Measurements from ENCODE around the gene SUMO2. TPM values are rescaled to one million over a fixed set of nuclear protein-coding genes. Genes with fewer than 3 reads are reported as not detected.
A peak's percentile ranks its signal among the peaks of the same experiment; 100 is the strongest.
"Not testable (repeated sequence)": the region's sequence is repeated elsewhere in the genome, so short reads cannot be mapped to it uniquely, and the experiment has no call there.

The SUMO2 gene
- total and polyA plus RNA-seq, 2 experiments from 2014 or later: 139 to 890 TPM

DNA sequence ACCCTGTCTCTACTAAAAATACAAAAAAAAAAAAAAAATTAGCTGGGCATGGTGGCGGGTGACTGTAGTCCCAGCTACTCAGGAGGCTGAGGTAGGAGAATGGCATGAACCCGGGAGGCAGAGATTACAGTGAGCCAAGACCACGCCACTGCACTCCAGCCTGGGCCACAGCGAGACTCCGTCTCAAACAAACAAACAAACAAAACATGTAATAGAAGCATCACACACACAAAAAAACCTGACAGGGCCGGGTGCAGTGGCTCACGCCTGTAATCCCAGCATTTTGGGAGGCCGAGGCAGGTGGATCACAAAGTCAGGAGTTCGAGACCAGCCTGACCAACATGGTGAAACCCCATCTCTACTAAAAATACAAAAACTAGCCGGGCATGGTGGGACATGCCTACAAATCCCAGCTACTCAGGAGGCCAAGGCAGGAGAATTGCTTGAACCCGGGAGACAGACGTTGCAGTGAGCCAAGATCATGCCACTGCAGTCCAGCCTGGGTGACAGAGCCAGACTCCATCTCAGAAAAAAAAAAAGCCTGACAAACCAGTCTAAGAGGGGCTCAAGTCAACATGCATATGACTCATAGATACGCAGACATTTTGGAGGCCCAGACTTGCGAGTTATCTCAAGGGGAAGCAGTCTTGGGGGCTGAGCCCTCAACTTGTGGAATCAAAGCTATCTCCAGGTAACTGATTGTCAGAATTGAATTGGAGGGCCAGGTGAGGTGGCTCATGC lies 49.0 kb downstream of the SUMO2 start:
- H3K4me3 ChIP-seq; DNase-seq (ENCODE audit: low spot score); H3K27me3 ChIP-seq (ENCODE audit: insufficient read depth); H3K9me2 ChIP-seq (ENCODE audit: insufficient read depth); H3K4me3 Mint-ChIP-seq; H3K9me3 Mint-ChIP-seq; H3K4me1 Mint-ChIP-seq; H3K79me2 ChIP-seq (replicated peaks; ENCODE audit: insufficient read depth); H2AFZ ChIP-seq; H3K4me2 ChIP-seq; ATAC-seq: not testable (repeated sequence)
- TF ChIP-seq POLR2AphosphoS5 (IDR thresholded peaks at IDR 0.05; ENCODE audit: low read depth): 0 out of 2 replicates have a peak, but pooled peaks have one; percentile 17
- H3K4me1 ChIP-seq (ENCODE audit: insufficient read depth): peaks cover 14% of the 10 kb centered on the region
- H3K27ac ChIP-seq (ENCODE audit: low read depth): peak overlapping the region; percentile 92
- peaks cover 77% of the 10 kb centered on the region for H3F3A ChIP-seq (replicated peaks; ENCODE audit: low read depth)
- Mint-ChIP-seq H3K27me3 (ENCODE audit: insufficient read depth, low read depth, poor library complexity) (peaks cover 30% of the 10 kb centered on the region), H3K36me3 (ENCODE audit: low read depth) (peaks cover 57% of the 10 kb centered on the region), H3K27ac (peak overlapping the region; percentile 82)
- H4K20me1 ChIP-seq (replicated peaks; ENCODE audit: insufficient read depth): peaks cover 31% of the 10 kb centered on the region
- peaks cover 19% of the 10 kb centered on the region for H3K36me3 ChIP-seq (ENCODE audit: insufficient read depth)

GRCh38 chr17:75133001-75133400 lies 49.8 kb downstream of the SUMO2 start:
- no peak for TF ChIP-seq CTCF (conservative IDR thresholded peaks at IDR 0.05; ENCODE audit: low read depth in 2 of 2)
- TF ChIP-seq, protein P1, sequence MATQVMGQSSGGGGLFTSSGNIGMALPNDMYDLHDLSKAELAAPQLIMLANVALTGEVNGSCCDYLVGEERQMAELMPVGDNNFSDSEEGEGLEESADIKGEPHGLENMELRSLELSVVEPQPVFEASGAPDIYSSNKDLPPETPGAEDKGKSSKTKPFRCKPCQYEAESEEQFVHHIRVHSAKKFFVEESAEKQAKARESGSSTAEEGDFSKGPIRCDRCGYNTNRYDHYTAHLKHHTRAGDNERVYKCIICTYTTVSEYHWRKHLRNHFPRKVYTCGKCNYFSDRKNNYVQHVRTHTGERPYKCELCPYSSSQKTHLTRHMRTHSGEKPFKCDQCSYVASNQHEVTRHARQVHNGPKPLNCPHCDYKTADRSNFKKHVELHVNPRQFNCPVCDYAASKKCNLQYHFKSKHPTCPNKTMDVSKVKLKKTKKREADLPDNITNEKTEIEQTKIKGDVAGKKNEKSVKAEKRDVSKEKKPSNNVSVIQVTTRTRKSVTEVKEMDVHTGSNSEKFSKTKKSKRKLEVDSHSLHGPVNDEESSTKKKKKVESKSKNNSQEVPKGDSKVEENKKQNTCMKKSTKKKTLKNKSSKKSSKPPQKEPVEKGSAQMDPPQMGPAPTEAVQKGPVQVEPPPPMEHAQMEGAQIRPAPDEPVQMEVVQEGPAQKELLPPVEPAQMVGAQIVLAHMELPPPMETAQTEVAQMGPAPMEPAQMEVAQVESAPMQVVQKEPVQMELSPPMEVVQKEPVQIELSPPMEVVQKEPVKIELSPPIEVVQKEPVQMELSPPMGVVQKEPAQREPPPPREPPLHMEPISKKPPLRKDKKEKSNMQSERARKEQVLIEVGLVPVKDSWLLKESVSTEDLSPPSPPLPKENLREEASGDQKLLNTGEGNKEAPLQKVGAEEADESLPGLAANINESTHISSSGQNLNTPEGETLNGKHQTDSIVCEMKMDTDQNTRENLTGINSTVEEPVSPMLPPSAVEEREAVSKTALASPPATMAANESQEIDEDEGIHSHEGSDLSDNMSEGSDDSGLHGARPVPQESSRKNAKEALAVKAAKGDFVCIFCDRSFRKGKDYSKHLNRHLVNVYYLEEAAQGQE (IDR thresholded peaks at IDR 0.05; ENCODE audit: unreplicated experiment): no peak
- no peak for TF ChIP-seq ZNF462 (CRISPR knock-in tag; IDR thresholded peaks at IDR 0.05)
- Mint-ChIP-seq H3K4me3 (peak overlapping the region; percentile 91; the same call in 1 of the 3 replicates), H3K4me1 (peaks cover 10% of the 10 kb centered on the region), H3K27ac (no peak overlapping the region), H3K36me3 (ENCODE audit: low read depth) (peaks cover 52% of the 10 kb centered on the region), H3K27me3 (ENCODE audit: insufficient read depth, low read depth, poor library complexity) (peaks cover 30% of the 10 kb centered on the region), H3K9me3 (no peaks in the 10 kb centered on the region)
- H3K9me2 ChIP-seq (ENCODE audit: insufficient read depth): no peaks in the 10 kb centered on the region
- ATAC-seq (no peak), DNase-seq (ENCODE audit: low spot score) (no peak)
- no peaks in the 10 kb centered on the region for H3K27me3 ChIP-seq (ENCODE audit: insufficient read depth)
- H2AFZ ChIP-seq: no peak overlapping the region
- H3K4me2 ChIP-seq: no peak overlapping the region
- H3F3A ChIP-seq (replicated peaks; ENCODE audit: low read depth): peaks cover 73% of the 10 kb centered on the region
- peaks cover 14% of the 10 kb centered on the region for H3K36me3 ChIP-seq (ENCODE audit: insufficient read depth)
- peaks cover 23% of the 10 kb centered on the region; the same call in 1 of the 2 replicates for H4K20me1 ChIP-seq (replicated peaks; ENCODE audit: insufficient read depth)
- H3K79me2 ChIP-seq (replicated peaks; ENCODE audit: insufficient read depth): peaks cover 7% of the 10 kb centered on the region
- peaks cover 14% of the 10 kb centered on the region for H3K4me1 ChIP-seq (ENCODE audit: insufficient read depth)
- no peak overlapping the region for H3K4me3 ChIP-seq
- peak overlapping the region; percentile 92 for H3K27ac ChIP-seq (ENCODE audit: low read depth)

All from GM23338 (cell line).